Measurements from ENCODE around the gene COL12A1. TPM values are rescaled to one million over a fixed set of nuclear protein-coding genes. Genes with fewer than 3 reads are reported as not detected.

The COL12A1 gene
- total RNA-seq, 1 experiment from 2014 or later = 10.4 TPM

DNA sequence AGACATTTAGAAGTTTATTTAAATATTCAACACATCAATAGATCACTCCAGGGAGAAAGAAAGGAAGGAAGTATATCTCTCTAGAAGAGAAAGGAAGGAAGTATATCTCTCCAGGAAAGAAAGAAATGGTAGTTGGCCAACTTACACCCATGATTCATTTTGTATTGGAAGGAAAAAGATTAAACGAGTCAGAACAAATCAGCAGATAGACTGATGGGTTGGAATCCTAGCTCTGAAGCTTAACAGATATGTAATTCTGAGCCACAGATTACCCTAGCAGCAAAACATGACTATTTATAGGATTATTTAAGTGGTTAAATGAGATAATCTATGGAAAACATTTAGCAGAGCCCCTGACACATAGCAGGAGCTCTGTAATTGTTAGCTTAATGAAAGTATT, 27.1 kb downstream of the COL12A1 start:
- CTCF ChIA-PET = no interaction called here
- TF ChIP-seq SIN3A (IDR thresholded peaks at IDR 0.05; ENCODE audit: borderline replicate concordance, insufficient read depth, low read depth, low read length) = no peak
- no peak for TF ChIP-seq TCF7L2 (IDR thresholded peaks at IDR 0.05; ENCODE audit: low read depth, low read length)
- TF ChIP-seq, protein P1, sequence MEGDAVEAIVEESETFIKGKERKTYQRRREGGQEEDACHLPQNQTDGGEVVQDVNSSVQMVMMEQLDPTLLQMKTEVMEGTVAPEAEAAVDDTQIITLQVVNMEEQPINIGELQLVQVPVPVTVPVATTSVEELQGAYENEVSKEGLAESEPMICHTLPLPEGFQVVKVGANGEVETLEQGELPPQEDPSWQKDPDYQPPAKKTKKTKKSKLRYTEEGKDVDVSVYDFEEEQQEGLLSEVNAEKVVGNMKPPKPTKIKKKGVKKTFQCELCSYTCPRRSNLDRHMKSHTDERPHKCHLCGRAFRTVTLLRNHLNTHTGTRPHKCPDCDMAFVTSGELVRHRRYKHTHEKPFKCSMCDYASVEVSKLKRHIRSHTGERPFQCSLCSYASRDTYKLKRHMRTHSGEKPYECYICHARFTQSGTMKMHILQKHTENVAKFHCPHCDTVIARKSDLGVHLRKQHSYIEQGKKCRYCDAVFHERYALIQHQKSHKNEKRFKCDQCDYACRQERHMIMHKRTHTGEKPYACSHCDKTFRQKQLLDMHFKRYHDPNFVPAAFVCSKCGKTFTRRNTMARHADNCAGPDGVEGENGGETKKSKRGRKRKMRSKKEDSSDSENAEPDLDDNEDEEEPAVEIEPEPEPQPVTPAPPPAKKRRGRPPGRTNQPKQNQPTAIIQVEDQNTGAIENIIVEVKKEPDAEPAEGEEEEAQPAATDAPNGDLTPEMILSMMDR (IDR thresholded peaks at IDR 0.05) = no peak
- TF ChIP-seq, protein P2, sequence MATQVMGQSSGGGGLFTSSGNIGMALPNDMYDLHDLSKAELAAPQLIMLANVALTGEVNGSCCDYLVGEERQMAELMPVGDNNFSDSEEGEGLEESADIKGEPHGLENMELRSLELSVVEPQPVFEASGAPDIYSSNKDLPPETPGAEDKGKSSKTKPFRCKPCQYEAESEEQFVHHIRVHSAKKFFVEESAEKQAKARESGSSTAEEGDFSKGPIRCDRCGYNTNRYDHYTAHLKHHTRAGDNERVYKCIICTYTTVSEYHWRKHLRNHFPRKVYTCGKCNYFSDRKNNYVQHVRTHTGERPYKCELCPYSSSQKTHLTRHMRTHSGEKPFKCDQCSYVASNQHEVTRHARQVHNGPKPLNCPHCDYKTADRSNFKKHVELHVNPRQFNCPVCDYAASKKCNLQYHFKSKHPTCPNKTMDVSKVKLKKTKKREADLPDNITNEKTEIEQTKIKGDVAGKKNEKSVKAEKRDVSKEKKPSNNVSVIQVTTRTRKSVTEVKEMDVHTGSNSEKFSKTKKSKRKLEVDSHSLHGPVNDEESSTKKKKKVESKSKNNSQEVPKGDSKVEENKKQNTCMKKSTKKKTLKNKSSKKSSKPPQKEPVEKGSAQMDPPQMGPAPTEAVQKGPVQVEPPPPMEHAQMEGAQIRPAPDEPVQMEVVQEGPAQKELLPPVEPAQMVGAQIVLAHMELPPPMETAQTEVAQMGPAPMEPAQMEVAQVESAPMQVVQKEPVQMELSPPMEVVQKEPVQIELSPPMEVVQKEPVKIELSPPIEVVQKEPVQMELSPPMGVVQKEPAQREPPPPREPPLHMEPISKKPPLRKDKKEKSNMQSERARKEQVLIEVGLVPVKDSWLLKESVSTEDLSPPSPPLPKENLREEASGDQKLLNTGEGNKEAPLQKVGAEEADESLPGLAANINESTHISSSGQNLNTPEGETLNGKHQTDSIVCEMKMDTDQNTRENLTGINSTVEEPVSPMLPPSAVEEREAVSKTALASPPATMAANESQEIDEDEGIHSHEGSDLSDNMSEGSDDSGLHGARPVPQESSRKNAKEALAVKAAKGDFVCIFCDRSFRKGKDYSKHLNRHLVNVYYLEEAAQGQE (IDR thresholded peaks at IDR 0.05; ENCODE audit: insufficient read depth in 1 of 2, low read depth in 2 of 2, low read length in 1 of 2) = no peak
- no peak for TF ChIP-seq POLR2AphosphoS5 (IDR thresholded peaks at IDR 0.05; ENCODE audit: low read depth, low read length)
- POLR2A ChIA-PET = no interaction called here
- DNase-seq (ENCODE audit: low read depth, low spot score) = no peak
- no peaks in the 10 kb centered on the region for H3K27me3 ChIP-seq (ENCODE audit: control insufficient read depth, insufficient read depth, low read length)
- BruUV-seq (replicated peaks) = no TSS peak
- intact Hi-C loops (cut with micrococcal nuclease; ENCODE audit: unreplicated experiment) = no loop called here
- H3K4me1 ChIP-seq (ENCODE audit: control insufficient read depth, insufficient read depth, low read length) = no peaks in the 10 kb centered on the region
- H3K36me3 ChIP-seq (ENCODE audit: control insufficient read depth, insufficient read depth, low read length) = no peaks in the 10 kb centered on the region
- in situ Hi-C loops (cut with HindIII; ENCODE audit: low pct_unique_long_range_greater_than_20kb, low sequenced_read_pairs) = no loop called here
- H3K9me3 ChIP-seq (ENCODE audit: control insufficient read depth, insufficient read depth, low read depth, low read length) = no peaks in the 10 kb centered on the region
- no peak overlapping the region for H3K27ac ChIP-seq (ENCODE audit: low read length)
- ATAC-seq = no peak
- H3K4me3 ChIP-seq (ENCODE audit: low read depth in 2 of 2, low read length in 2 of 2) = no peak overlapping the region

DNA sequence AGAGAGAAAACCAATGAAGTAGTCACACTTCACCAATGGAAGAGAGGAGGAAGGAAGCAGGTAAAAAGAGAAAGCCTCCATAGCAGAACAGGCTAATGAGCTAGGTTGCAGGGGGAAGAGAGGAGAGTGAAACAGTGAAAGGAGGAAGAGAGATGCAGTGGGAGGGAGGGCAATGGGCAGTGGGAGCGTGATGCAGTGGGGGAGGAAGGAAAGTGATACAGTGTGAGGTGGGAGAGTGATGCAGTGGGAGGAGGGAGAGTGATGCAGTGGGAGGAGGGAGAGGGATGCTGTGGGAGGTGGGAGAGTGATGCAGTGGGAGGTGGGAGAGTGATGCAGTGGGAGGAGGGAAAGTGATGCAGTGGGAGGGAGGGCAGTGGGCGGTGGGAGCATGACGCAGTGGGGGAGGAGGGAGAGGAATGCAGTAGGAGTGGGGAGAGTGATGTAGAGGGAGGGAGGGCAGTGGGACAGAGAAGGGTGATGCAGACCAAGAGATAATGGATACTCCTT, 29.7 kb downstream of the COL12A1 start:
- POLR2A ChIA-PET = no interaction called here
- Histone ChIP-seq H3K4me3 (ENCODE audit: low read depth in 2 of 2, low read length in 2 of 2) (no peak overlapping the region), H3K4me1 (ENCODE audit: control insufficient read depth, insufficient read depth, low read length) (no peaks in the 10 kb centered on the region), H3K9me3 (ENCODE audit: control insufficient read depth, insufficient read depth, low read depth, low read length) (no peaks in the 10 kb centered on the region), H3K36me3 (ENCODE audit: control insufficient read depth, insufficient read depth, low read length) (no peaks in the 10 kb centered on the region), H3K27me3 (ENCODE audit: control insufficient read depth, insufficient read depth, low read length) (no peaks in the 10 kb centered on the region), H3K27ac (ENCODE audit: low read length) (no peak overlapping the region)
- DNase-seq (ENCODE audit: low read depth, low spot score) (no peak), ATAC-seq (no peak)
- intact Hi-C loops (cut with micrococcal nuclease; ENCODE audit: unreplicated experiment) (no loop called here), in situ Hi-C loops (cut with HindIII; ENCODE audit: low pct_unique_long_range_greater_than_20kb, low sequenced_read_pairs) (no loop called here)
- TF ChIP-seq POLR2AphosphoS5 (IDR thresholded peaks at IDR 0.05; ENCODE audit: low read depth, low read length) (no peak), TCF7L2 (IDR thresholded peaks at IDR 0.05; ENCODE audit: low read depth, low read length) (no peak), SIN3A (IDR thresholded peaks at IDR 0.05; ENCODE audit: borderline replicate concordance, insufficient read depth, low read depth, low read length) (no peak)
- TF ChIP-seq, protein P1 (IDR thresholded peaks at IDR 0.05) = no peak
- TF ChIP-seq, protein P2 (IDR thresholded peaks at IDR 0.05; ENCODE audit: insufficient read depth in 1 of 2, low read depth in 2 of 2, low read length in 1 of 2) = no peak
- CTCF ChIA-PET = no interaction called here
- no TSS peak for BruUV-seq (replicated peaks)

Measured in Panc1 (cell line).